GM18861 (cell line): ENCODE data around the gene TBXAS1.

Experiments used
- ATAC-seq: cut with Tn5 transposase; IDR thresholded peaks from one replicate; pipeline ENCODE4 v1.9.1; 2021; ENCODE audit not compliant: unreplicated experiment

TBXAS1 gene

GRCh38 chr7:139995017-139995915 is 166.2 kb downstream of the TBXAS1 start:
- no peak for ATAC-seq

GRCh38 chr7:139998572-139998971 is 169.5 kb downstream of the TBXAS1 start:
- ATAC-seq, result no peak

- no peak for ATAC-seq
Measured at GRCh38 chr7:139999516-139999915, 170.5 kb downstream of the TBXAS1 start.

GRCh38 chr7:140000666-140001268 is 171.7 kb downstream of the TBXAS1 start:
- ATAC-seq, result no peak

- no peak for ATAC-seq
Measured at GRCh38 chr7:140003913-140004382, 174.9 kb downstream of the TBXAS1 start.

GRCh38 chr7:140004672-140005071 is 175.6 kb downstream of the TBXAS1 start:
- ATAC-seq, result no peak

- no peak for ATAC-seq
Measured at GRCh38 chr7:140005341-140005740, 176.3 kb downstream of the TBXAS1 start.

- no peak for ATAC-seq
Measured at GRCh38 chr7:140005754-140006503, 176.9 kb downstream of the TBXAS1 start.

- no peak for ATAC-seq
Measured at GRCh38 chr7:140006600-140006999, 177.5 kb downstream of the TBXAS1 start.

- ATAC-seq, result no peak
Measured at GRCh38 chr7:140007051-140007690, 178.1 kb downstream of the TBXAS1 start.

- no peak for ATAC-seq
Measured at GRCh38 chr7:140008755-140009610, 179.9 kb downstream of the TBXAS1 start.

- ATAC-seq, result no peak
Measured at GRCh38 chr7:140009735-140010134, 180.7 kb downstream of the TBXAS1 start.

GRCh38 chr7:140010194-140010895 is 181.3 kb downstream of the TBXAS1 start:
- no peak for ATAC-seq

- ATAC-seq, result no peak
Measured at GRCh38 chr7:140013676-140014075, 184.6 kb downstream of the TBXAS1 start.

- no peak for ATAC-seq
Measured at GRCh38 chr7:140014123-140014522, 185.1 kb downstream of the TBXAS1 start.

GRCh38 chr7:140015471-140015970 is 186.5 kb downstream of the TBXAS1 start:
- no peak for ATAC-seq

- no peak for ATAC-seq
Measured at GRCh38 chr7:140016540-140016939, 187.5 kb downstream of the TBXAS1 start.

GRCh38 chr7:140017034-140017433 is 188.0 kb downstream of the TBXAS1 start:
- ATAC-seq, result no peak

GRCh38 chr7:140017543-140017942 is 188.5 kb downstream of the TBXAS1 start:
- ATAC-seq, result no peak
